Midbrain (tissue), 1 donor: ENCODE measurements around the gene COL5A3.
"Not testable (repeated sequence)": the region's sequence is repeated elsewhere in the genome, so short reads cannot be mapped to it uniquely, and the experiment has no call there.

Experiments used
- DNase-seq: peaks from one replicate; lab custom pipeline; 2025; lab: John Stamatoyannopoulos, UW

The COL5A3 gene

DNA sequence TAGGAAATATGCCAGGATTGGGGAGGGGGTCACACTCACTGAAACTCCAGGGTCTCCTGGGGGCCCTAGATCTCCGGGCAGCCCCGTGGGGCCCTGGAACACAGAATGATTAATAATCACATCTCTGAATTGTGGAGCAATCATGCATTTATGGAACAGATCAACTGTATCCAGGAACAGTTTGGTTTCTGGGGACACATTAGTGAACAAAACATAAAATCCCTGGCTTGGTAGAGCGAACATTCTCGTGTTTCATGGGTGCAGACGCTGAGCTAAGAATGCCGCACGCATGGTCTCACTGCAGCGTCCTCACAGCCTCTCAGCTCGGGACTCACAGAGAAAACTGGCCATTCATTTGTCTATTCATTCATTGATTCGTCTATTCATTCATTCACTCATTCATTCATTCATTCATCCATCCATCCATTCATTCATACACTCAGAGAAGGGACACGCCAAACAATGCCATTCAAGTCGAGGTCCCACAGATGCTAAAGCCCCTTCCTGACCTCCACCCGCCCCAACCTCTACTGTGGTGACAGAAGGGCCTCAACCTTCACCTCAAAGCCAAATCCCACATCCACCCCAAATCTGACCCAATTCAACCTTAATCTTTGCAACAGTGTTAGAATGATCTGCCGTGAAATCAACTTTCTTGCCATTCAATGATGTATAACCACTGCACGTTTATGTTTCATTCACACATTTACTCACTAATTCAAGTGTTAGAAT lies 39.0 kb downstream of the COL5A3 start:
- DNase-seq = no peak

DNA sequence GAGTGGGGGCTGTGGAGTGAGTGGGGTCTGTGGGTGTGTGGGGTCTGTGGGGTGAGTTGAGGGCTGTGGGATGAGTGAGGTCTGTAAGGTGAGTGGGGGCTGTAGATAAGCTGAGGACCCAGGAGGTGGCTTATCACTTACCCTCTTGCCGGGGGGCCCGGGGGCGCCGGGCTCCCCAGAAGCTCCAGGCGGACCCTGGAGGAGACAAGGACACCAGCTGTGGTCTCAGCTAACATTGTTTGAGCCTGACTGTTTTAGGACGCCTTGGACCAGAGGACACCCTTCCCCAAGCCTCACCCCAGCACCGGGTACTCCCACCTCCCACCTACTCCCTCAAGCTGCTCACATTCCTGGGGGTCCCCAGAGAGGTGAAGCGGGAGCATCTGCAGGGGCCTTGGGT lies 39.8 kb downstream of the COL5A3 start:
- DNase-seq = no peak

DNA sequence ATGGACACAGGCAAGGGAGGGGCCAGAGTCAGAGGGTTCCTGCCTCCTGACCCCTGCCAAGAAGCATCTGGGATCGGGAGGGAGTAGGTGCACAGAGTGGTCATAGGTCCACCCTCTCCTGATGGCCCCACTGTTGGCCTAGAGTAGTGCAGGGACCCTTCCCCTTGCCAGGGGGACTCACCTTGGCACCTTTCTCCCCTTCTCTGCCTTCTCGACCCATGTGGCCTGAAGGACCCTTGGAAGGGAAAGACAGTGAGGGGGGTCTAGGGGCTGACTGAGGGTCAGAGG lies 40.7 kb downstream of the COL5A3 start:
- DNase-seq = no peak

DNA sequence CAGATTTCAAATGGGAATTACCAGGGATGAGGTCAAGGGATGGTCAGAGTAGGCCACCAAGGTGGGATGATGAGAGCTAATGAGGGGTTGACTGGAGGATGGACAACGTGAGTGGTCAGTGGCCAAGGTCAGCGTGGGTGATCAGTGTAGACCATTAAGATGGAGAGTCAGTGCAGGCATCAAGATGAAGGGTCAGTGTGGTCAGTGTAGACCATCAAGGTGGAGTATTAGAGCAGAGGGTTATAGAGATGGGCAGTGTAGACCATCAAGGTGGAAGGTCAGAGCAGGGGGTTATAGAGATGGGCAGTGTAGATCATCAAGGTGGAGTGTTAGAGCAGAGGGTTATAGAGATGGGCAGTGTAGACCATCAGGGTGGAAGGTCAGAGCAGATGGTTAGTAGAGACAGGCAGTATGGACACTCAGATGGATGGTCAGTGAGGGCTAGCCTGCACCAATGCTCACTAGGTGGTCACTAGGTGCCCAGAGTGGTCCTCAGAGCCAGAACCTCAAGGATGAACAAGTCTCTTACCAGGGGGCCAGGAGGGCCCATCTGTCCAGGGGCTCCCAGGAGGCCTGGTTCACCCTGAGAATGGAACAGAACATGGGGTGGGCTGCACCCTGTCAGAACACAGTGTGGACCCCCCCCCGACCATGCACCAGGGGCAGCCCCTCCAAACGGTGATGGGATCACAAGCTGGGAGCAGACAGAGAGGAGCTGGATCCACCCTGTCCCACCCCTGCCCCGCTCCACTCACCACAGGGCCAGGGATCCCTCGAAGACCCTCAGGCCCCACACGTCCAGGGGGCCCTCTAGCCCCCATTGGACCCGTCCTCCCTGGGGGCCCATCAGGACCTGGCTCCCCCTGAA lies 41.2 kb downstream of the COL5A3 start:
- no peak for DNase-seq

DNA sequence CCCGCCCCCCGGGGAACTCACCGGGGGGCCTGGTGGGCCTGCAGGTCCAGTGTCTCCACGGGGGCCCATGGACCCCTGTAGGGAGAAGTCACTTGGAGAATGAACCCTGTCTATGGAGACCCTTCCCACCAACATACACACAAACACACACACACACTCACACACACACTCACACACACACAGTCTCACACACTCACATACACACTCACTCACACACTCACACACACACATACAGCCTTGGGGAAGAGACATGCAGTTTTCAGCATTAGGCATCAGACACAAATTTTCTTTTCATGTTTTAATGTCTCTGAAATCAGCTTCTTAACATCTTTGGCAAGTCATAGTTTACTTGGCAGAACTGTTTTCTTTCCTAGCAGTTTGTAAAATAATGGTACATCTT lies 43.0 kb downstream of the COL5A3 start:
- no peak for DNase-seq

DNA sequence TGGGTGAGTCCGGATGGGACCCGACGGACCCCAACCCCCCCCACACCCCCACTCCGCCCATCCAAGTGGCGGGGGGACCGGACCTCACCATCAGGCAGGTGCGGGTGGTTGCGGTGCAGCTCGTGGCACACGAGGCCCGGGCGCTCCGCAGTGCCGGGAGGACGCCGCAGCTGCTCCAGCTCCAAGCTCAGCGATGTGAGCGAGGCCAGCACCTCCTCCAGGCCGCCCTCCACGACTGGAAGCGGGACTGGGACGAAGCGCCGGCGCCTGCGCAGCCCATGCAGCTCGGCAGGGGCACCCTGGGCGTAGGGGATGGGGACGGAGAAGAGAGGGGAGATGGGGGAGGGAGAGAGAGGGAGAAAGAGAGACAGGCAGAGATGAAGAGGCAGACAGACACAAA lies 43.9 kb downstream of the COL5A3 start:
- no peak for DNase-seq

DNA sequence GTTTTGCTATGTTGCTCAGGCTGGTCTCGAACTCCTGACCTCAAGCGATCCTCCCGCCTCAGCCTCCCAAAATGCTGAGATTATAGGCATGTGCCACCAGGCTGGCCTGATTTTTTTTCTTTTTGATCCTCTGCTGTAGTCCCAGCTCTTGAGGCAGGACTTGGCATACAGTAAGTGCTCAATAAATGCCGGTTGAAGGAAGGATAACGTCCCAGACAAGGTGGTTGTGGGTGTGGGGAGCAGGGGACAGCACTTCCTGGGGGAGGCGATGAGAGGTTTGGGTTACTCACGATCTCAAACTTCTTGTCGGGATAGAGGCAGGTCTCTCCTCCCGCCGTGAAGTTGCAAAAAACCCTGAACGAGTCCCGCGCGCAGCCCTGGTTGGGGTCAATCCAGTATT lies 44.3 kb downstream of the COL5A3 start:
- no peak for DNase-seq

DNA sequence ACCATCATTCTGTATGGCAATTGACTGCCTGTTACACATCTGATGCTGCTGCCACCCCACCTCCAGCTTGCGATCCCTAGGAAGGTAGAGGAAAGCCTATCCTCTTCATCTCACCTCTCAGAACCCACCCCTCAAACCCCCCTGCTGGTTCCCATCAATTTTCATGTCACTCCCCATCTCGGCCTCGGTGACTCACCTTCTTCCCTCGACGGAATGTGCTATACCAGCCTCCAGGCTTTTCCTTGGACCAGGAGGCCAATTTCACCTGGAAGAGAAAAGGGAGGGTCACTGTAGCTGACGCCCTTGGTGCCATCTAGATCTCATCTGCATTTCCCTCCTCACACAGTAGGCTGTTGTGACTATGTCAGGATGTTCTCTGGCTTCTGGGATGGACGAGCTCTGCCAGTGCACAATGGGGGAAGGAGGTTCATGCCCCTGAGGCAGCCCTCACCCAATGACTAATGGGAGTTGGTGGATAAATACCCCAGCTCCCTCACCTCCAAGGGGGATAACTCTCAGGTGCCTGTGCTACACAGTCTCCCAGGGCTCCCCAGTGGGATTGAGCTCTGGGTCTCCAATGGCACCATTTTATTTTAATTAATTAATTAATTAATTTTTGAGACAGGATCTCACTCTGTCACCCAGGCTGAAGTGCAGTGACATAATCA lies 47.5 kb downstream of the COL5A3 start:
- no peak for DNase-seq

DNA sequence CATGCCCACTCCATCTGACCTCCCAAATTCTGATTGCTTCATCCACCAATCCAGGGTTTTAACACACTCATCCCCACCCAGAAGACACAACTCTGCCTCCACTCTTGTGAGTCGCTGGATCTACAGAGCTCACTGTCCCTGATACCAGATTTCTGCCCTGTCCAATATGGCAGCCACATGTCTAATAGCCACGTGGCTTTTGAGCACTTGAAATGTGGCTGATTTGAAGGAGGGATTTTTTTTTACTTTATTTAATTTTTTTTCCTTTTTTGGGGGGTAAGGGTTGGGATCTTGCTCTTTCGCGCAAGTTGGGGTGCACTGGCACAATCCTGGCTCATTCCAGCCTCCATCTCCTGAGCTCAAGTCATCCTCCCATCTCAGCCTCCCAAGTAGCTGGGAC lies 49.2 kb downstream of the COL5A3 start:
- no peak for DNase-seq

DNA sequence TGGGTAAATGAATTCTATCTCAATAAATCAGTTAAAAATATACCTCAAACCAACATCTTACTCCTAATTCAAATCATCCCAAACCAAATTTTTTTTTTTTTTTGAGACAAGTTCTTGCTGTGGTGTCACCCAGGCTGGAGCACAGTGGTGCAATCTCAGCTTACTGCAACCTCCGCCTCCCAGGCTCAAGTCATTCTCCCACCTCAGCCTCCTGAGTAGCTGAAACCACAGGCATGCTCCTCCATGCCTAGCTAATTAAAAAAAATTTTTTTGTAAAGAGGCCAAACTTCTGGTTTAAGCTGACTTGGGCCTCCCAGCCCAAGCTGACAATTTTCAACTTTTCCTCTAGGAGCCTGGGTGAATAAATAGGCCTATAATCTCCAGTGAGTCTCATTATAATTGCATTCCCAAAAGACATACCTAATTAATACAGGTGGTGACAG lies 51.9 kb downstream of the COL5A3 start:
- no peak for DNase-seq

DNA sequence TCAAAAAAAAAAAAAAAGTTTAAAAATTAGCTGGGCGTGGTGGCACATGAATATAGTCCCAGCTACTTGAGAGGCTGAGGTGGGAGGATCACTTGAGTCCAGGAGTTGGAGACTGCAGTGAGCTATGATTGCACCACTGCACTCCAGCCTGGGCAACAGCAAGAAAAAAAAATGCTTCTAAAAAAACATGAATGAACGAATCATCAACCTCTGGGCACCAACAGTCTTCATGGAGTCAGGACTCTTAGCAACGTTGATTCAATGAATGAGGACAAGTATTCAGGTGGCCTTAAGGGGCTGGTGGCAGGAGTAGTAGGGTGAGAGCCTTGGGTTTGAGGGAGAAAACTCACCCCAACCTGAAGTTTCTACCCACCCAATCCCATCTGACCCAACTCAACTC lies 53.3 kb downstream of the COL5A3 start:
- no peak for DNase-seq

DNA sequence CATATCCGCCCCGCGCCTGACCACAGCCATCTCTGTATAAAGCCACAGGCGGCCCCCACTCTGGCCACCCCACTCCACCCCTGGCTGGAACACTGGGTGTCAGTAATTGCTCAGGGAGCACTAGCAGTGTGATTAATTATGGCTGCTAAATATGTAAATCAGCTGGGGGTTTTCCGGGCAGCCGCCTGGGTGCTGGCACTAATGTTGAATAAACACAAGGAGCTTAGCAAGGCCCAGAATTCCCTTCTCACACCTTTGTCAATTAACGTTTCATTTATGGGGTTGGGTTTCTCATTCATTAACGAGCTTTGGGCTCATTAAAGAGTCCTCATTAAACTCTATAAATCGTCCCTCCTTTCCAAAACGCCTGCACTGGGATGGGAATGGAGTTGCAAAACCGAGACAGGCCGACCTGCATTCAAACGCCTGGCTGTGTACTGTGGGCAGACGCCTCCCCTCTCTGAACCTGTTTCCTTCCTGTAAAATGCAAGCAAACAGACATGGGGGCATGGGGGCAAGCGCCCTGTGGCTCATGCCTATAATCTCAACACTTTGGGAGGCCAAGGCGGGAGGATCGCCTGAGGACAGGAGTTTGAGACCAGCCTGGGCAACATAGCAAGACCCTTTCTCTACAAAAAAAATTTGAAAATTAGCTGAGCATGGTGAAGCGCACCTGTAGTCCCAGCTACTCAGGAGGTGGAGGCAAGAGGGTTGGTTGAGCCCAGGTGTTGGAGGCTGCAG lies 56.3 kb downstream of the COL5A3 start:
- DNase-seq = no peak

DNA sequence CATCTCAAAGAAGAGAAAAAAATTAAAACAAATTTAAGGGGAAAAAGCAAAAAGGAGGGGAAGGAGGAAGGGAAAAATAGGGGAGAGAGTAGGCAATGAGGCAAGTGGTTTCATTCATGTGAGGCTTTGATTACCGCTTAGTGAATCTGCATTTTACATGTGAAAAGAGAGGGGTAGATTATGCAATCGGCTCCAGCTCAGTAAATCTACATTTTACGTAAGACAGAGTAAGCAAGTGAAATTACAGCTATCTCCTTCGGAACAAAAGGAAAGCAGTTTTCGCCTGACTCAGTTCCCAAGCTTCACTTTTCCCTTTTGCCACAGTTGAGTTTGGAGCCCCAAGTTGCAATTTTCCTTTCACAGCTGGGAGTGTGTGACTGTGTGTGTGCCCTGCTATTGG lies 58.0 kb downstream of the COL5A3 start:
- no peak for DNase-seq

DNA sequence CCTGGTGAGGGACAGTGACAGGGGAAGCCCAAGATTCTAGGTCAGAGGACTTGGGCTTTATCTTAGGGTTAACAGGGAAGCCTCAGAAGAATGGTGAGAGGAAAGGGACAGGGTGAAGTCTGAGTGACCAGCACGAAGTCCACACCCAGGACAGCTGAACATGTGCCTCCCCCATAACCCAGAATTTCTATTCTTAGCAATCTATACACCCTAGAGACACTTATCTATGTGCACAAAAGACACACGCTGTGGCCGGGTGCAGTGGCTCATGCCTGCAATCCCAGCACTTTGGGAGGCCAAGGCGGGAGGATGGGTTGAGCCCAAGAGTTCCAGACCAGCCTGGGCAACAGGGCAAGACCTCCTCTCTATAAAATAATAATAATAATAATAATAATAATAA lies 62.9 kb downstream of the COL5A3 start:
- DNase-seq = no peak

DNA sequence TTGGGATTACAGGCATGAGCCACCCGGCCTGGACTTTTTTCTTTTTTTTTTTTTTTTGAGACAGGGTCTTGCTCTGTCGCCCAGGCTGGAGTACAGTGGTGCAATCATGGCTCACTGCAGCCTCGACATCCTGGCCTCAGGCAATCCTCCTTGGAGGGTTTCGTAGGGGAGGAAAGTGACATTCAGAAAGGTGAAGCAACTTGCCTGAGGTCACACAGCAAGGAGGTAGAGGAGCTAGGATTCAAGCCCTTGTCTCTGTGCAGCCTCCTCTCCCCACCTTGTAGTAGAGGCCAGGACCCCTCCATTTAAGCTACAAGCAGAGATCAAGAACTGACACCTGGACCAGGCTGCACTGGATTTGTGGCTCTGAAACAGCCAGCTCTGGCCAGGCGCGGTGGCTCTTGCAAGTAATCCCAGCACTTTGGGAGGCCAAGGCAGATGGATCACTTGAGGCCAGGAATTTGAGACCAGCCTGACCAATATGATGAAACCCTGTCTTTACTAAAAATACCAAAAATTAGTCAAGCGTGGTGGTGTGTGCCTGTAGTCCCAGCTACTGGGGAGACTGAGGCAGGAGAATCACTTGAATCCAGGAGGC lies 63.7 kb downstream of the COL5A3 start:
- DNase-seq = not testable (repeated sequence)

DNA sequence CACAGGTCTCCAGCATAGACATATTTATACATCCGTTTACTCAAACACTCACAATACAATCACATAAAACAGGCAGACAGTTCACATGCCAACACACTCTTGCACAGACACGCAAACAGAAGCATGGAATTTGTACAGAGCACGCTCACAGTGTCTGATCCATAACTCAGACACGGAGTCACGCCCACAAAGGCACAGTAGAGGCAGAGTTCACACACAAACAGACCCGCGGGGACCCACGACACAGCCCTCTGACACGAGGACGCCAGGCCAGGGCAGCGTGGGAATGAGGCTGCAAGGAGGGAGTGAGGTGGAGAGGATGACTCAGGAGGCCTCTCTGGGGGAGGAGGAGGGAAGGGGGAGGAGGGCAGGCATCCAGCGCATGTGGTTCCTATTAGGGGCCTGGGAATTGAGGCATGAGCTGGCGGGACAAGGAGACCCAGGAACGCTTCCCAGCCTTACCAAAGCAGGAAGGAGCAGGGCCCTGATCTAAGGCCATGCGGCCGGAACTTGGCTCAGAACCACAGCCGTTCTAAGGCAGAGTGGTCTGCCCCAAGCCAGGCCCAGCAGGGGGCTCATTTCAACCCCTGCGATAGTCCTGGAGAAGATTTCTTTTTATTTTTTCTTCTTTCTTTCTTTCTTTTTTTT lies 64.9 kb downstream of the COL5A3 start:
- DNase-seq = peak; percentile 71

DNA sequence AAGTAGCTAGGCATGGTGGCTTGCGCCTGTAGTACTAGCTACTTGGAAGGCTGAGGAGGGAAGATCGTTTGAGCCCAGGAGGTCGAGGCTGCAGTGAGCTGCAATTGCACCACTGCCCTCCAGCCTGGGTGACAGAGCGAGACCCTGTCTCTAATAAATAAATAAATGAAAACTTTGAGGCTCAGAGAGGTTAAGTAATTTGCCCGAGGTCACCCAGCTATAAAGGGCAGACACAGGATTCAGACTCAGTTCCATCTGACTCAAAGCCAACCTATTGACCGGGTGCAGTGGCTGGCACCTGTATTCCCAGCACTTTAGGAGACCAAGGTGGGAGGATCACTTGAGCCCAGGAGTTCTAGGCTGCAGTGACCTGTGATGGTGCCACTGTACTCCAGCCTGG lies 66.6 kb downstream of the COL5A3 start:
- DNase-seq = no peak

DNA sequence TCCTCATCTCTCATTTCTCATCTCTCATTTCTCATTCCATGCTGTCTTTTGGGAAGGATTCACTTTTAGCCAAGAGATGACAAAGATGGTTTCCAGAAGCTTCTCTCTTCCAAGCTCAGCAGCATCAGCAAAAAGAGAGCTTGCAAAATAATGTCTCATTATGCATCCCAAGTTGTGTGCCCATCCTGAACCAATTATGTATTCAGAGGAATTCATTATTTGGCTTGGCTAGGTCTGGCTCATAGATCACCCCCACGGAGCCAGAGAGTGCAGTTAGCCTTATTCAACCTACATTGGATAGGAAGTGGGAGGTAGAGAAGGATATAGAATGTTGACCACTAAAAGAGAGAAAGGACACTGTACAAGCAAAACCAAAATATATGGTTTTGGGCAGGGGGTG lies 68.6 kb downstream of the COL5A3 start:
- no peak for DNase-seq

DNA sequence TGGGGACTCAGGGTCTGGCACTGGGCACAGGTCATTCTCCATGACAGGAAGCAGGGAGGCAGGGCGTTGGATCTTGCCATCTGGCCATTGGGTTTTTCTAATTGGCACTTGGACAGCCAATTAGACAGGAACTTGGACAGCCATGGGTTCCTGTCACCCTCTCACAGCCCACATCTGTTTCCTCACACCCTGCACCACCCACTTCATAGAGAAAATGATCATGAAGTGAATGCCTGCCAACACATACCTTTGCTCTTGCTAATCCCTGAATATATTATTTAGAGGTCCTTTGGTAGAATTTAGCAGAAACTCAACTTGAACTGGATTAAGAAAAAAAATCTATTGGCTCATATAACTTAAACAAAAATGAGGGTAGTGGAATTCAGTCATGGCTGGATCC lies 69.1 kb downstream of the COL5A3 start:
- no peak for DNase-seq

DNA sequence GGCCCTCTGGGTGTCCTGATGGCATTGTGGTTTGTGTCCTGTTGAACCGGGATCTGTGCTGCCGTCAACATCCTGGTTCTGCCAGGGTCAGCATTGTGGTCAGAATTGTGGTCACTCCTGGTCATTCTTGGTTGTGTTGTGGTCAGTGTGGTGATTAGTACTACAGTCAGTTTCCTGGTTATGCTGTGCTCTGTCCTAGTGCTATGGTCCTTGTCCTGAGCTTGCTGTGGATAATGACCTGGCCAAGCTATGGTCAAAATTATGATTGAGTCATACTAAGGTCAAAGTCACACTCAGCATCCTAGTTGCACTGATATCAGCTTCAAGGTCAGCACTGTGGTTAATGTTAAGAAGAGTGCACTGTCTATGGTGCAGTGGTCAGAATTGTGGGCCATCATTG lies 69.5 kb downstream of the COL5A3 start:
- no peak for DNase-seq

DNA sequence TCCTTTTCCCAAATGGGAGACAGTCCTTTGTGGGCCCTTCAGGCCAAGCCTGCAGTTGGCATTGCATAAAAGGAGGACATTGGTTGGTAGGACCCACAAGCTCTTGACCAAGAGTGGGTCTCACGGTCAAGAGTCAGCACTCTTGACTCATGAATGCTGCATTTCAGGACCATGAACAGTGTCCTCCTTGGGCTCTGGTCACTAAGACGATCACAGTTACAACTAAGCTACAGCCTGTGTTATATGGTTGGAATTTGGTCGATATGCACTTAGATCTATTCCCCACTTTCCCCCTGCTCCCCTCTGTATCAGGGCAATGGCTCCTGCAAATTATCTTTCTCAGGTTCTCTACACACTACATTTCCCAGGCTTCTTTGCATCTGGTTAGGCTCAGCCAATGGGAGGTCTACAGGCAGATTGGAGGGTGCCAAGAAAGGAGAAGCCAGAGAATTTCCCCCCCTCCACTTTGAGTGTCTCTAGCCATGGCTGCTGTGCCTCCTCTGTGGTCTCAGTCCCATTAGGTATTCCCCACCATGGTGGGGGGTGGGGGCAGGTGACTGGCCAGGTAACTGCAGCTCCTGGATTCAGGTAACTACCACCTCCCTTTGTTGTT lies 70.9 kb downstream of the COL5A3 start:
- no peak for DNase-seq
